Astrocyte (in vitro differentiated cells and primary cell): Measurements from ENCODE around the gene UQCC2. TPM values are rescaled to one million over a fixed set of nuclear protein-coding genes. Genes with fewer than 3 reads are reported as not detected.

Source experiments
- DNase-seq: peaks from one replicate; pipeline ENCODE4 v3.0.0-alpha.2; 2010; ENCODE audit warnings: low read depth
- FAIRE-seq: peaks from 2 replicates; lab custom pipeline; 2011; peaks lifted over from hg19 to GRCh38; lab: Jason Lieb, UNC
- H2AFZ ChIP-seq: 2 replicates; pipeline ENCODE4 v1.6.0; 2012; ENCODE audit warnings: low read depth, low read length, inconsistent platforms
- H3K27ac ChIP-seq: 2 replicates; pipeline ENCODE4 v1.5.1; 2011; ENCODE audit warnings: low read depth, low read length, inconsistent platforms
- H3K27me3 ChIP-seq: 2 replicates; pipeline ENCODE4 v1.6.0; 2011; ENCODE audit warnings: low read length, inconsistent platforms; ENCODE audit not compliant: insufficient read depth
- H3K36me3 ChIP-seq: 2 replicates; pipeline ENCODE4 v1.5.1; 2011; ENCODE audit warnings: low read length, inconsistent platforms; ENCODE audit not compliant: insufficient read depth
- H3K4me1 ChIP-seq: 2 replicates; pipeline ENCODE4 v1.5.1; 2011; ENCODE audit warnings: low read length, inconsistent platforms; ENCODE audit not compliant: insufficient read depth
- H3K4me2 ChIP-seq: 2 replicates; pipeline ENCODE4 v1.6.0; 2012; ENCODE audit warnings: low read length, inconsistent platforms
- H3K4me3 ChIP-seq: 2 replicates; pipeline ENCODE4 v1.5.1; 2011; ENCODE audit warnings: low read depth, mild to moderate bottlenecking, low read length, inconsistent platforms; ENCODE audit not compliant: insufficient read depth
- H3K79me2 ChIP-seq: 2 replicates; pipeline ENCODE4 v1.6.0; 2012; ENCODE audit warnings: mild to moderate bottlenecking, low read length, inconsistent platforms; ENCODE audit not compliant: insufficient read depth
- H3K9ac ChIP-seq: 2 replicates; pipeline ENCODE4 v1.6.0; 2012; ENCODE audit warnings: mild to moderate bottlenecking, low read length, inconsistent platforms
- H3K9me3 ChIP-seq: 2 replicates; pipeline ENCODE4 v1.5.1; 2012; ENCODE audit warnings: low read depth, mild to moderate bottlenecking, low read length, inconsistent platforms; ENCODE audit not compliant: insufficient read depth
- H4K20me1 ChIP-seq: 2 replicates; pipeline ENCODE4 v1.6.0; 2012; ENCODE audit warnings: low read length, inconsistent platforms; ENCODE audit not compliant: insufficient read depth
- H3K27ac Mint-ChIP-seq: one replicate; pipeline ENCODE4 v1.8.0; 2021; ENCODE audit warnings: mild to moderate bottlenecking, mixed read lengths; ENCODE audit not compliant: unreplicated experiment
- H3K27me3 Mint-ChIP-seq: one replicate; pipeline ENCODE4 v1.8.0; 2021; ENCODE audit warnings: low read depth, mixed read lengths; ENCODE audit not compliant: unreplicated experiment
- H3K36me3 Mint-ChIP-seq: one replicate; pipeline ENCODE4 v1.8.0; 2021; ENCODE audit warnings: low read depth, mixed read lengths; ENCODE audit not compliant: unreplicated experiment
- H3K4me1 Mint-ChIP-seq: one replicate; pipeline ENCODE4 v1.8.0; 2021; ENCODE audit warnings: low read depth, mixed read lengths; ENCODE audit not compliant: unreplicated experiment
- H3K4me3 Mint-ChIP-seq: one replicate; pipeline ENCODE4 v1.8.0; 2021; ENCODE audit warnings: mild to moderate bottlenecking, moderate library complexity, mixed read lengths; ENCODE audit not compliant: unreplicated experiment
- H3K9me3 Mint-ChIP-seq: one replicate; pipeline ENCODE4 v1.8.0; 2021; ENCODE audit warnings: mild to moderate bottlenecking, mixed read lengths; ENCODE audit not compliant: unreplicated experiment
- EZH2 ChIP-seq: IDR thresholded peaks from 2 replicates; pipeline ENCODE4 v1.6.1; 2012; ENCODE audit warnings: mild to moderate bottlenecking, low read length, inconsistent platforms; ENCODE audit not compliant: insufficient read depth
- total RNA-seq: library from RNA; stranded (reverse); gene quantifications from 2 replicates; pipeline ENCODE4 v1.2.1, GENCODE V29; 2021
- TF ChIP-seq, protein P1 (sequence below): IDR thresholded peaks from 2 replicates; pipeline ENCODE4 v1.5.1; 2011; ENCODE audit warnings: low read depth, mild to moderate bottlenecking, inconsistent platforms, low read length, moderate library complexity; ENCODE audit not compliant: insufficient read depth

Gene UQCC2
- total RNA-seq, 1 donor from 2014 or later, result 70.2 TPM

DNA sequence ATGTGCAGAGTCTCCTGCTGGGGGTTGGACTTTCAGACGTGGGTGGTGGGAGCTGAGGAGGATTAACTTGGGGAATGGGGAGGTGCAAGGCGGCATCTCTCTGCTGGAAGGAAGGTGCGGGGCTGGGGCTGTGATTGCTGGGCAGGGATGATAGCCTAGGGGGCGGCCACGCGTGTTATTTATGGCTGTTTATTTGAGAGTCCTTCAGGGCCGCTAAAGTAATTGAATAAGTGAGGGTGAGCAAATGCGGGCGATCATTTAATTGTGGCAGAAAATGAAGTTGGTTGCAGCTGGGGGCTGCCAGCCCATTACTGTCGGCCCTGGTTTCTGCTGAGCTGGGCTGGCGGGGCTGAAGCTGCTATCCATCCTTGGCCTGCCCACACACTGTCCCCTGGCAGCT is 42.7 kb upstream of the UQCC2 start:
- no peaks in the 10 kb centered on the region for H4K20me1 ChIP-seq
- no peak overlapping the region for H3K4me2 ChIP-seq
- H2AFZ ChIP-seq, result no peak overlapping the region
- no peak overlapping the region for H3K4me3 ChIP-seq
- H3K27ac Mint-ChIP-seq, result peak overlapping the region; percentile 2
- no peak for DNase-seq
- no peaks in the 10 kb centered on the region for H3K9me3 ChIP-seq
- H3K9me3 Mint-ChIP-seq, result no peaks in the 10 kb centered on the region
- FAIRE-seq, result no peak
- no peak overlapping the region for H3K27ac ChIP-seq
- H3K27me3 Mint-ChIP-seq, result peaks cover 9% of the 10 kb centered on the region
- no peaks in the 10 kb centered on the region for H3K36me3 Mint-ChIP-seq
- H3K36me3 ChIP-seq, result no peaks in the 10 kb centered on the region
- no peaks in the 10 kb centered on the region for H3K4me1 ChIP-seq
- no peak overlapping the region for H3K4me3 Mint-ChIP-seq
- peaks cover 5% of the 10 kb centered on the region for H3K4me1 Mint-ChIP-seq
- no peaks in the 10 kb centered on the region for H3K27me3 ChIP-seq
- TF ChIP-seq, protein P1, sequence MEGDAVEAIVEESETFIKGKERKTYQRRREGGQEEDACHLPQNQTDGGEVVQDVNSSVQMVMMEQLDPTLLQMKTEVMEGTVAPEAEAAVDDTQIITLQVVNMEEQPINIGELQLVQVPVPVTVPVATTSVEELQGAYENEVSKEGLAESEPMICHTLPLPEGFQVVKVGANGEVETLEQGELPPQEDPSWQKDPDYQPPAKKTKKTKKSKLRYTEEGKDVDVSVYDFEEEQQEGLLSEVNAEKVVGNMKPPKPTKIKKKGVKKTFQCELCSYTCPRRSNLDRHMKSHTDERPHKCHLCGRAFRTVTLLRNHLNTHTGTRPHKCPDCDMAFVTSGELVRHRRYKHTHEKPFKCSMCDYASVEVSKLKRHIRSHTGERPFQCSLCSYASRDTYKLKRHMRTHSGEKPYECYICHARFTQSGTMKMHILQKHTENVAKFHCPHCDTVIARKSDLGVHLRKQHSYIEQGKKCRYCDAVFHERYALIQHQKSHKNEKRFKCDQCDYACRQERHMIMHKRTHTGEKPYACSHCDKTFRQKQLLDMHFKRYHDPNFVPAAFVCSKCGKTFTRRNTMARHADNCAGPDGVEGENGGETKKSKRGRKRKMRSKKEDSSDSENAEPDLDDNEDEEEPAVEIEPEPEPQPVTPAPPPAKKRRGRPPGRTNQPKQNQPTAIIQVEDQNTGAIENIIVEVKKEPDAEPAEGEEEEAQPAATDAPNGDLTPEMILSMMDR, result no peak
- no peak for TF ChIP-seq EZH2
- no peaks in the 10 kb centered on the region for H3K79me2 ChIP-seq
- H3K9ac ChIP-seq, result no peak overlapping the region

DNA sequence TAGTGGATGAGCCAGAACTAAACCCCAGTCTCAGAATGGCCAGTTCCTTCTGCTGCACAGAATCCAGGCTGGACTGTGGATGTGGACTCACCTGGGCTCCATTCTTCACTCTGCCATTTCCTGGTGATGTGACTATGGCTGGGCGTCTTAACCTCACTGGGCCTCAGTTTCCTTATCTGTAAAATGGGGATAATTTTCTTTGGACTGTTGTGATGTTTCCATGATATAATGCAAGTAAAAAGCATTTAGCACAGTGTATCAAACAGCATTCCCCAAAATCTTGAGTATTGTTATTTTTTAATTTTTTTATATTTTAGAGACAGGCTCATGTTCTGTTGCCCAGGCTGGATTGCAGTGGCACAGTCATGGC is 41.1 kb upstream of the UQCC2 start:
- Histone ChIP-seq H3K79me2 (no peaks in the 10 kb centered on the region), H3K9me3 (no peaks in the 10 kb centered on the region), H3K4me2 (no peak overlapping the region), H2AFZ (no peak overlapping the region), H3K36me3 (no peaks in the 10 kb centered on the region), H4K20me1 (no peaks in the 10 kb centered on the region), H3K4me3 (no peak overlapping the region), H3K4me1 (no peaks in the 10 kb centered on the region), H3K27me3 (no peaks in the 10 kb centered on the region), H3K27ac (no peak overlapping the region), H3K9ac (no peak overlapping the region)
- FAIRE-seq (no peak), DNase-seq (no peak)
- H3K4me3 Mint-ChIP-seq, result no peak overlapping the region
- TF ChIP-seq EZH2, result no peak
- TF ChIP-seq, protein P1, result no peak
- H3K4me1 Mint-ChIP-seq, result peaks cover 7% of the 10 kb centered on the region
- peaks cover 9% of the 10 kb centered on the region for H3K27me3 Mint-ChIP-seq
- no peaks in the 10 kb centered on the region for H3K36me3 Mint-ChIP-seq
- no peaks in the 10 kb centered on the region for H3K9me3 Mint-ChIP-seq
- H3K27ac Mint-ChIP-seq, result no peak overlapping the region

DNA sequence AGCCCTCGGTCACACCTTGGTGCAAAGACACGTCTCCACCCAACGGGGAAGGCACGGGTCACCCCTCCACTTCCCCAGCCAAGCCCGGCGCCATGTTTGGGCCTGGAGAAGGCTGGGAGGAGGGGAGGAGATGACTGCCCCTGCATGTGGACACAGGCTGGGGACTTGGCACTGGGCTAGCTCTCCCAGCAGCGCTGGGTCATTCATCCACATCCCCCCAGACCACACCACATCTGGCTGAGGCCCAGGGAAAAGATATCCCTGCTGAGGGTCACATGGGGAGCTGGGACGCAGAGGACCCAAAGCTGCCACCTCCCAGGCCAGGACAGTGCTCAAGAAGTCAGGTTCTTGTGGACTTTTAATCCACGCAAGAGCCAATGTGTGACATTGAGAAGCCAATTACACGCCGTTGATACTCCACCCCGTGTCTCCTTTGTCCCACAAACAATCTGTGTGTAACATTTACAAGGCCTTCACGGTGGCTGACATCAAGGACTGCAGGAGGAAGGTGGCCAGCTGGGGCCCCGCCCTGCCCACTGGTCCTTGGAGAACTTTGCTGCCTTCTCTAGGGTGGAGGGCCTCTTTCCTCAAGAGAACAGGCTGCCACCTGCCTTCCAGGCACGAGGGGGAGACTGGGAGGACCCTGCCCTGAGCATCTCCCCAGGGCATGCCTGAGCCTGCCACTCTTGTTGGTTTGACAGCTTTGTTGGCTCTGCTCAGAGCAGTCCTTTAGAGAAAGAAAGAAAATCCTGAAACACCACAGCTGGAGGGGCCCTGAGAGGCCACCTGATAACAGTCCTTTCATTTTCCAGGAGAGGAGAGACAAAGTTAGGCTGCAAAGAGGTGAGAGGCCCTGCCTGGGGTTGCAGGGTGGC is 40.5 kb upstream of the UQCC2 start:
- no peak overlapping the region for H3K27ac ChIP-seq
- H4K20me1 ChIP-seq, result no peaks in the 10 kb centered on the region
- Mint-ChIP-seq H3K4me1 (peaks cover 13% of the 10 kb centered on the region), H3K9me3 (no peaks in the 10 kb centered on the region), H3K36me3 (no peaks in the 10 kb centered on the region), H3K4me3 (no peak overlapping the region), H3K27ac (no peak overlapping the region), H3K27me3 (peaks cover 11% of the 10 kb centered on the region)
- DNase-seq, result no peak
- FAIRE-seq, result no peak
- TF ChIP-seq, protein P1, result no peak
- no peak for TF ChIP-seq EZH2
- no peaks in the 10 kb centered on the region for H3K9me3 ChIP-seq
- H3K4me1 ChIP-seq, result no peaks in the 10 kb centered on the region
- H3K36me3 ChIP-seq, result no peaks in the 10 kb centered on the region
- H3K79me2 ChIP-seq, result no peaks in the 10 kb centered on the region
- H3K4me3 ChIP-seq, result no peak overlapping the region
- no peak overlapping the region for H2AFZ ChIP-seq
- no peak overlapping the region for H3K4me2 ChIP-seq
- H3K9ac ChIP-seq, result no peak overlapping the region
- no peaks in the 10 kb centered on the region for H3K27me3 ChIP-seq
